ENCODE results near the gene STK4.

Gene STK4

DNA sequence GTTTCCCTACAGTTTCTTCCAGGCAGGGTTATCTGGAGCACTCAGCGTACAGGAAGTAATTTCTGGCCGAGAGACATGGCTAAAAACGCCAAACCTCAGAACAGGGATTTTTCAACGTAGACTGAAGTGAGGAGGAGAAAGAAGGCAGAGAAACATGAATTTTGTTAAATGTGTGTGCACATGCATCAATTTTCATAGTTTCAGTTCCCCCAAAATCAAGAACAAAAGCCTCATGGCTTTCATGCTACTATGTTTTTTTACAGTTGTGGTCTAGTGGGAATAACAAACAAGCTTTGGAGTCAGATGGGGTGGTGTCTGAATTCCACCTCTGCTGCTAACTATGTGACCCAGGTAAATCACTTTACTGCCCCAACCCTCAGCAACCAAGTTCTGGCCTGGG lies 11.0 kb upstream of the STK4 start:
- DNase-seq = no peak

DNA sequence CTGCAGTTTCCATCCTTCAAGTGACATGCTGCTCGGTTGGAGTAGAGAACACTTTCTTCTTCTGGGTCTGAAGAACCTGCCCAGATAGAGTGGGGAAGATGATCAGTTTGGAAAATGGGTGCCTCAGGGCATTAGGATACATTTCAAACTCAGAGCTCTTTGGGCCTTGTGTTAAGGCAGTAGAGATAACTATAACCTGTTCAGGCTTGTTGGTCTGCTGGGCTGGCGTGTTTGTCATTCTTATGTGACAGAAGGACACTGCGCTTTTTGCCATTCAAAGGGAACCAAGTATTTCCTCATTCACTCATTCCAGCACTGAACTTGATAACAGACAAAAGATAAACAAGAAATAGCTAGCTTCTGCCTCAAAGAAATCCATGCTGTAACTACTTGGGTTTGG lies 9.9 kb upstream of the STK4 start:
- DNase-seq = no peak

DNA sequence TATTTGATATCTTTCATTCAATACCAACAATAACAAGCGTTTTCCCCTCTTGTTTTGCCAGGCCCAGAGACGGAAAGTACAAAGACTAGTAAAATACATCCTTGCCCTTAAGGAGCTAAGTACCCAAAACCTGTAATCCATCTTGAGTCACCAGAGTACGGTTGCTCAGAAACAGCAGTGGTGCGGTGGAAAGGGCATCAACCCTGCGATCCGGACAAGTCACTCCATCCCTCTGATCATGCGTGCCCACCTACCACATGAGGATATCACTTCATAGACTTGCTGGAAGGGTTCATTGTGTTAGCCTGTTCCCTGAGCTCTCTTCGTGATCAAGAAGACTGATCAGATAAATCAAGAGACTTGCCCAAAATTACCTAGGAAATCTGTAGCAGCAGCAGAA lies 8.0 kb upstream of the STK4 start:
- no peak for DNase-seq

DNA sequence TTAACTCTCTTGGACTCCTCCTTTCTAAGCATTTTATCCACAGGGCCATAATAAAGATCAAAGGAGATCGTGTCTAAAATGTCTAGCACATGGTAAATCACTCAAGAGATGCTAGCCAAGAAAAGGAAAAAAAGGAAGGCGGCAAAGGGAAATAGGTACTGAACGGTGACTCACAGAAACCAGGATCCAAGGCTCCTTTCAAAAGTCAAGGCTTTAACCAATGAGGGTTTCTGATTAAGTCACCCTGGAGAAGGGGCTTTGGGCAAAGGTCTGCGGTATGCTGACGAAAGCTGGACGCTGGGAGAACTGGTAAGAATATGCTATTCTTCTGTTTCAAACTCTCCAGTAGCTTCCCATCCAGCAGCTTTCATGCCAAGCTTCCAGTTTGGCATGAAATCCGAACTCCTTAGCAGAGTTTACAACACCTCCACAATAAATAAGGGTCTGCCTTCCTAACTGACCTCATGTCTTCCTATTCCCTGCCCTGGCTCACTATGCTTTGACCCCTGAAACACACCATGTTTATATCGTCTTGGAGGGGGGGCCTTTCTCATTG lies 7.2 kb upstream of the STK4 start:
- DNase-seq = no peak

DNA sequence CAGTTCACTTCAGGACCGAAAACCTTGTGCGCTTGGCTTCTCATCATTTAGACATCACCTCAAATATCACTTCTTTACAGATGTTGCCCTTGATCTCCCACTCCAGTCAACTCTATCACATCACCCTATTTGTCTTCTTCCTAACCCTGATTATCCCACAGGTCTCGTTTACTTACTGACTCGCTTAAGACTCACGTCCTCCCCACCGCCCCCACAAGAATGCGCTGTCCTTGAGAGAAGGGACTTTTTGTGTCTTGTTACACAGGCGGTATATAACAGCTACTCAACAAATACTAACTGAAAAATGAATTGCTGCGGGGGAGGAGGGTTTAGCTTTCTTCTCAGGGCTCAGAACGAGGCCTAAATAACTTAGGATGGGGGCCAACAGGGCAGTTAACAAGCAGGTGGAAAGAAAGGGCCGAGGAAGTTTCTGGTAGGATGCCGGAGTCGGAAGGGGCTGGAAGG lies 6.6 kb upstream of the STK4 start:
- peak; percentile 56 for DNase-seq

DNA sequence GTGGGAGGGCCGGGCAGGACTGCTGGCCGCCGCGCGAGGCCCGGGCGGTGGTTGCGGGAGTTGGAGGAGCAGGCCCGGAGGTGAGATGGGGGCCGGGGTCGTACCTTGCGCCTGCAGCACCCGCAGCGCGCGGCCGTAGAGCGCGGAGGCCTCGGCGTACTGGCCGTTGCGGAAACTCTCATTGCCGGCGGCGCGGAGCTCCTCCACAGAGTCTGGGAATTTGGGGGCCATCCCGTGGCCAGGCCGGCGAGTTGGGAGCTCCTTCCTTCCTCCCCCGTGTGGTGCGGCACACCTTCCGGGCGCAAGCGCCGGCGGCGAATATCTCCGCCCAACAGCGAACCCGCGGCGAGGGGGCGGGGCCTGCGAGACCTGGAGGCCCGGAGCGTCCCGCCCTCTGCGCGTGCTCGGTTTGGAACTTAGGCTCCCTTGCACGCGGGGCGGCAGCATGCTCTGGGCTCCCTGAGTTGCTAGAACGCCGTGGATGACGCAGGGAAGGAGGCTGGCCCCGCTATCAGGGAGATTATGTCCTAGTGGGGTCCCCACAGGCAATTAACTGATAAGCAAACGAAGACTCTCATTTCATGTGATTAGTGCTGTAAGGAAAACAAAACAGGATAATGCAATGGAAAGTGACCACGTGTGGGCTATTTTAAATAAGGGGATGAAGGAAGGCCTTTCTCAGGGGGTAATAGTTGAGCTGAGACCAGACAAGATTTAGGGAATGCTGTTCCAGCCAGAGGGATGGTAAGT lies 6.0 kb upstream of the STK4 start, which contains the start of gene TOMM34:
TSS of gene TOMM34 (minus strand) at position 295 of the 750 bp plus-strand sequence. CDS start at position 231, 64 bp downstream.
- peak; percentile 96 for DNase-seq

DNA sequence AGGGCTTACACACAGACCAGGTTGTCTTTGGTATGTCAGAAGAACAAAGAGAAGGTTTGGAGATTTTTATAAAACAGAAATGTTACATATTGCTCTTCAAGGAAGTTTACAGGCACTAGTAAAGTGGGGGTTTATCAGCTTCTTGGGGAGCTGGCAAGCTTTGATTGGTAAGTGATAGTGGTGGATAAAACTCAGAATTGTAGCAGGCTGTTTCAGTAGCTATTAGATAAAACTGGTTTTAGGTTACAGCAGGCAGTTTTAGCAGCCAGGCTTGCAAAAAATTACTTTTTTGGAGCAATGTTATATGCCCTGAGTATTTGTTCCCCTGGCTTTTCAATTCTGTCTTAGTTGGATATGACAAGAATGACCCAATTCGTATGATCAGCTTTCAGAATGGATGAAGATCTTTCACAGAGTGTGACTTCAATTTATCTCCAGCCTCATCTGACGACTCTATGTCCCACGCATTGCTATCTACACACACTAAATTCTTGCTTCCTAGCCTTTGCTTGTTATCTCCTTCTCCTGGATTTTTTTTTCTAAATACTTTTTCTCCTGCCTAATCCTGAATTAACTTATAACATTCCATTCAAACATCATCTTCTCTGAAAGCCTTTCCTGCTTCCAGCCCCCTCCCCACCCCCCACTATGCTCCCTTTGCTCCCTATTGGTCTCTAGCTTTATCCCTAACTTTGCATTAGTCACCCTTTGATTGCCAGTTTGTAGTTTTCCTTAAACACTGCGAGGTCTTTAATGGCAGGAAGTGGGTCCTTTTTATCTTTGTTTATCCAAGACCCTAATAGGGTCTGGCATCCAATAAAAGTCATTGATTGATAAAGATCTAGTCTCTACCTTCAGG lies 5.1 kb upstream of the STK4 start:
- no peak for DNase-seq

DNA sequence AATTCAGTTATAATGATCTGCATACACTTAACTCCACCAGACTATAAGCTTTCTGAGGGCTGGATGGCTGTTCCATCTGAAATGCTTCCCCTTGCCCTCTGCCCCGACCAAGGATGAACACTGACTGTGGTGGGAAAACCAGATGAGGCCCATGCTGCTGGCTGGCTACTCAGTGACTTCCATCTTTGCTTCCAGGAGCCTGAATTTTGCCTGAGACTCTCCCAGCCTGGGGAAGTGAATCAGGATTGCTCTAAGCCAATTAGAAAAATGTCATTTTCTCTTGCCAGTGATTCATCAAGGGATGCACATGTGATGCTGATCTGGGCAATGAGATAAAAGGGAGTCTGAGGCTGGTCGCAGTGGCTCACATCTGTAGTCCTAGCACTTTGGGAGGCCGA lies 4.4 kb upstream of the STK4 start:
- DNase-seq = no peak

DNA sequence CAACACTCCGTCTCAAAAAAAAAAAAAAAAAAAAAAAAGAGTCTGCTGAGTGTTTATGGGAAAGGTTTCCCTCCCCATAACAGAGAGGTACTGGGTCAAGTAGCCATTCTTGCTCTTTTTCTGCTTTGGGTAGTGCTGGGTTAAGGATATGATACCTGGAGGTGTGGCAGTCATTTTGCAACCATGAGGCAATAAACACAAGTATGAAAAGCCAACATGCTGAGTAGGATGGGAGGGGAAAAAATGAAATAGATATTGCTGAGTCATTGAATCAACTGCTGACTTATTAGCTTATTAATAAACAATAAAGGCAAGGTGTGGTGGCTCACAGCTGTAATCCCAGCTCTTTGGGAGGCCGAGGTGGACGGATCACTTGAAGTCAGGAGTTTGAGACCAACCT lies 3.8 kb upstream of the STK4 start:
- no peak for DNase-seq

DNA sequence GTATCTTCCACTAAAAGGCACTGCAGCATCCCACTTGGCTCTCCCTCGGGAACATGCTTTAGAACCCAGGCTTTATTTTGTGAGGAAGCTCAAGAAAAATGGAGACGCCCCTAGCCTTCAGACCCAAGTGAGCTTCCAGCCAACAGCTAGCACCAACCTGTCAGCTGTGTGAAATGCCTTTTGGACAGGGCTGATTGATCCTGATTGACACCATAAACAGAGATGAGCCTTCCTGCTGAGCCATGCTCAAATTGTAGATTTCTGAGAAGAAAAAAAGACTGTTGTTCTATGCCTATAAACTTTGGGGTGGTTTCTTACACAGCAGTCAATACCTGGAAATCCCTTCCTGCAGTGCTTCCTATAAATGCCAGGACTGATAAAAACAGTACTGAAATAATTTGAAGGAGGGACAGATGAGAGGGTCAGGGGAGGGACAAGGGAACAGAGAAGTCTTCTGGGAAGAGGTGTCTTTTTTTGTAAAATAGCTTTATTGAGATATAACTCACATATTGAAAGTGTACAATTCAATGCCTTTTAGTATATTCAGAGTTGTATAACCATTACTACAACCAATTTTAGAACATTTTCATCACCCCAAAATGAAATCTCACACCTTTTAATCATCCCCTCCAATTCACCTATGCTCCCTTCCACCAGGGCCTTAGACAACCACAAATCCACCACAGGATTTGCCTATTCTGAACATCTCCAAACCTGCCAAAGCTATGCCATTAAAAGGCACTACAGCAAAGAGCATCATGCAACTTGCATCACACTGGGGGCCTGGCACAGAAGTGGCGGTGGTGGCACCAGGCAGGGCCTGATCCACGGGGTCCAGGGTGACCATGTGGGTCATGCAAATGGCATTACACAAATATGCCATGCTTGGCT lies 2.7 kb upstream of the STK4 start:
- no peak for DNase-seq

DNA sequence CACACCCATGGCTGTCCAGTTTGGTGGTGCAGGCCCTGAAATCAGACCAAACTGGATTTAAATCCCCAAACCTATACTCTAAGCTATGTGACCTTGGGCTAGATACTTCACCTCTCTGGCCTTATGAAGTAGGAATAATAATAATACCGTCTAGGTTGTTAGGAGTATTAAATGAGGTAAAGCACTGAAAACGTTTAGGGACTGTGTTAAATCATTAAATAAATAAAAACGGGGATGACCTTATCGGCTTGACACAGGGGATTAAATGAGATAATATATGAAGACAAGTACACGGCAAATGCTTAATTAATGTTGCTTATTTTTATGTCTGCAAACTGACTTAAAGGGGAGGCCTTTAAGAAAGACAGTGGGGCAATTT lies 672 bp upstream of the STK4 start:
- no peak for DNase-seq

DNA sequence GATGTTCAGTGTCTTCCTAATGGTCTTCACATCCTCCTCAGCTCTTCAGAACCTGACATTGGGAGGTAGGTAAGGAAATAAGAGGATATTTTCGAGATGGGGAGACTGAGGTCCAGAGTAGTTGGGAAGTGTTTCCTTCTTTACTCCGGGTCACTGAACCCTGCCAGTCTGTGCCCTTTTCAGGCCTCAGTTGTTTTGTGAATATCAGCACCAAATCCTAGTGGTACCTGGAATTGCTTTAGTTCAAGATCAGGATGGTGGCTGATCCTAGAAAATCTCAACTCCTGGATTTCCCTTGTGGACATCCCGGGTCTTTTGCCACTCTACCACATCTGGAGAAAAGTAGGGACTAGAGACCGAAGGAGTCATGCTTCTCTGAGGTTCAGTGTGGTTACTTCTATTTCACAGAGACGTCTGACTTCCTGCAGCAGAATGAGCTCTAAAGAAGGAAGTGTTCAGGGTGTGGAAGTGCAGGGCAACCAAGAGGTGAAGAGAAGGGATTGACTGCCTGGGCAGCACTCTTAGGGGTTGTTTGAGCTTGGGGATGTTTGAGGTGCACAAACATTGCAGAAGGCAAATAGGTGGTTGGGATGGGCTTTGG lies 995 bp downstream of the STK4 start:
- no peak for DNase-seq

DNA sequence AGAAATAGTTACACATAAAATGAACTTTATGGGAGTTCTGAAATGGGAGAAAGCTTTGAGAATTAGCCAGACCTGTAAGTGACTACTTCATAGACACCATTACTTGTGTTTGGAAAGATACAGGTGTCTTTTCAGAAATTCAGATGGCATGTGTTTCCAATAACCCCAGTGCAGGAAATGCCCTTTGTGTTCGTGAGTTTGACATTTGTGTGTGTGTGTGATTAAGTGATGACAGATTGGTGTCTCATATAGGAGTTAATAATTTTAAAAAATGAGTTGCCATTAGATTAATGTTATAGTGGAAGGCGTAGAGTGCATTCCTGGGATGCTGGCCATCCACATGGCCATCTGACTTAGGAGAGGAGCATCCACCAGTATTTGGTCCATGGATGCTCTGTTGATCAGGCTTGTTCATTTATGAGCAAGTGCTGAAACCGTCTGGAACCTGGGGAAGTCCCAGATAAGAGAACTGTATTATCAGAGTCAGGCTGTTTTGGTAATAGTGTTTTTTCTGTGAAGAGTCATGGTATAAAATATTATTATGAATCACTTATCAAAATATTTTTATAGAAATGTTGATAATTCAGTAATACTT lies 3.1 kb downstream of the STK4 start:
- DNase-seq = no peak

DNA sequence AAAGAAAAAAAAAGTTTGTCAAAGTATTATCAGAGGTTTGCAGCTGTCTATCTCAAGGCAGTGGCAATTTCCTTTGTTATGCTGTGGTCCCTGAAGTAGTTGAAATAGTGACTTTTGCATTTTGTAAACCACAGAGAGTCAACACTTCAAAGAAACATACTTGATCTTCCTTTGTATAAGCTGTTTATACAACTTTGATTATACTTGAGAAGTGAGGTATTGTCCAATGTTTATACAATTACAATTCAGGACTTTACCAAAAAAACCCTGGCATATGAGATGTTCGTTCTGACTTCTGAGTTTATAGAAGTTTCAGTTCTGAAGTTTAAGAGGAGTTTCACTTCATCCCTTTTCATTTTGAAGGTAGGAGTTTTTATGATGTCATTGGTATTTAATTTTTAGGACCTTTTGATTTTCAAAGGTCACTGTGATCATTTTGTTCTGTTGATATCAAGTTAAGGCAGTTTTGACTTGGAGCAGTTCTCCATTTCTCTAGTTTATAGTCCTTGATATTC lies 4.0 kb downstream of the STK4 start:
- no peak for DNase-seq

DNA sequence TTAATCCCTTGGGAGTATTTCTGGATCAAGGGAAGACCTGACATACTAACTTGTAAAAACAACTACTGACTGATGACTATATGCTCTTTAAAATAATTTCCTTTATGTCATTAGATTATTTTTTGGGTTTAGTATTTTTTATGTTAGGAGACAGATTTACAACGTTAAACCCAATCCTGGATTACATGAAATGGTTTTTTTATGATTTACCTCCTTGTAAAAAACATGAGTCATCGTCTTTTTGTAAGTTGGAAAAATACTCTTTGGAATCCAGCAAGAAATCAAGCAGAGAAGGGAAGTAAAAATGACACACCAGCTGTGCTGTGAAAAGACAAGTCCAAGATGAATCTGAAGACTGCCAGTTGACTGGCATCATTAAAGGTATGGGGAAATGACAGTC lies 6.7 kb downstream of the STK4 start:
- no peak for DNase-seq

DNA sequence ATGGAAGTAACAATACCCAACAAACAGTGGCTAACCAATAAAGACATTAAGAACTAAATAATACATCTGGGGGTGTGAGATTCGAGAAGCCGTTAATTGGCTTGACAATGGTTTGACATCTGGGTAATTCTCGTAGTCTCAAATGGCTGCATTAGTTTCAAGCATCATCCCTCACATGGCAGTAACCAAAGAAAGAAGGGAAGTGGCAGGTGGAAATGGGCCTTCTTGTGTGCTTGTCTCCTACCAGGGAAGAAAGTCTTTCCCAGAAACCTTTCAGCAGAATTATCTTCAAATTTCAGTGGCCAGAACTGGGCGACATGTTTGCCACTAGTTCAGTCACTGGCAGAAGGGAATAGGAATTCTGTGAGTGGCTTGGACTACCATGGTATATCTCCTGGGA lies 10.4 kb downstream of the STK4 start:
- DNase-seq = no peak

DNA sequence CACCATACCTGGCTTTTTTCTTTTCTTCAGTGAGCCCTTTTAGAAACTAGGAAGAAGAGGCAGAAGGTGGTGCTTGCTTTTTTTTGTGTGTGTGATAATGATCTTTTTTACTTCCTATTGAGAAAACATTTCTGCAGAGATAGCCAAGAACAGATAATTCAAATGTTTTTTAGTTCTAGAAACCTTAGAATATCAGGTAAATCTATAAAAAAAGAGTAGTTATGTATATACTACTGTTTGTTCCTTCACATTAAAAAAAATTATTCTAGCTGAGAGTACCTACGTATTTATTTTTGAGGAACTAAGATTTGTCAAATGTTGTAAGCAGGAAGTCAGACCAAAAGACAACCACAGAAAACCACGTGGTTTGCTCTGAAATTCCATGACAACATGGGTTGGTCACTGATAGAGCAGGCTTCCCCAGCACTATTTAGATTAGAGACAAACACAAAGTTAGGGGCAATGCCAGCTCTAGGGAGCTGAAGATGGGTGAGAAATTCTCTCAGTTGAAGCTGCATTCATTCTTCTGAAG lies 12.8 kb downstream of the STK4 start:
- no peak for DNase-seq

DNA sequence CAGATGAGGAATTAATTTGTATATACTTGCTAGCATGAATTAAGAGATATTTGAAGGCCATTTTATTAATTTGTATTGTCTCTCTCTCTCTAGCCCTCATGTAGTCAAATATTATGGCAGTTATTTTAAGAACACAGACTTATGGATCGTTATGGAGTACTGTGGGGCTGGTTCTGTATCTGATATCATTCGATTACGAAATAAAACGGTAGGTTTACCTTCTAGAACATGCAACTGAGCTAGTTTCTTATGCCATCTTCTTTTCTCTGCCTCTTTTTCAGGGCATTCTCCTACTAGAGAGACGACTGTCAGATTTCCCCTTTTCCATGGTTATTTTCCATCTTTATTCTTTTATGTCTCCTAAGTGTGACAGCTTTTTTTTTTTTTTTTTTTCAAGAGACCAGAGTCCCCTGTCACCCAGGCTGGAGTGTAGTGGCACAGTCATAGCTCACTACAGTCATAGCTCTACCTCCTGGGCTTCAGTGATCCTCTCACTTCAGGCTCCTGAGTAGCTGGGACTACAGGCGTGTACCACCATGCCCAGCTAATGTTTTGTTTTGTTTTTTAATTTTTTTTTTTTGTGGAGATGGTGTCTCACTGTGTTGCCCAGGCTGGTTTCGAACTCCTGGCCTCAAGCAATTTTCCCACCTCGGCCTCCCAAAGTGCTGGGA lies 15.6 kb downstream of the STK4 start:
- DNase-seq = no peak

DNA sequence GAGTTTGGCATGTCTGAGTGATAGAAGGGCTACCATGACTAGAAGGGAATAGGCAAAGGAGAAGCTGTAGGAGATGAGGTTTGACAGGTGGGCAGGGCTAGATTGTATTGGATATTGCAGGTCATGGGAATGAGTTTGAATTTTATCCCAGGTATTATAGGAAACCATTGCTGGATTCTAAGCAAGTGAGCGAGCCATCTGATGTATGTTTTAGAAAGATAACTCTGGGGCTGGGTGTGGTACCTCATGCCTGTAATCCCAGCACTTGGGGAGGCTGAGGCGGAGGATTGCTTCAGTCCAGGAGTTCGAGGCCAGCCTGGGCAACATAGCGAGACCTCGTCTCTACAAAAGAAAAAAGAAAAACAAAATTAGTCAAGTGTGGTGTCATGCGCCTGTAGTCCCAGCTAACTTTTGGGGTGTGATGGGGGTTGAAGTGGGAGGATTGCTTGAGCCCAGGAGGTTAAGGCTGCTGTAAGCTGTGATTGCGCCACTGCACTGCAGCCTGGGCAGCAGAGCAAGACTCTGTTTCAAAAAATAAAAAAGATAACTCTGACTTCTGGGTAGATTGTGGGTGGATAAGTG lies 16.9 kb downstream of the STK4 start:
- DNase-seq = no peak

DNA sequence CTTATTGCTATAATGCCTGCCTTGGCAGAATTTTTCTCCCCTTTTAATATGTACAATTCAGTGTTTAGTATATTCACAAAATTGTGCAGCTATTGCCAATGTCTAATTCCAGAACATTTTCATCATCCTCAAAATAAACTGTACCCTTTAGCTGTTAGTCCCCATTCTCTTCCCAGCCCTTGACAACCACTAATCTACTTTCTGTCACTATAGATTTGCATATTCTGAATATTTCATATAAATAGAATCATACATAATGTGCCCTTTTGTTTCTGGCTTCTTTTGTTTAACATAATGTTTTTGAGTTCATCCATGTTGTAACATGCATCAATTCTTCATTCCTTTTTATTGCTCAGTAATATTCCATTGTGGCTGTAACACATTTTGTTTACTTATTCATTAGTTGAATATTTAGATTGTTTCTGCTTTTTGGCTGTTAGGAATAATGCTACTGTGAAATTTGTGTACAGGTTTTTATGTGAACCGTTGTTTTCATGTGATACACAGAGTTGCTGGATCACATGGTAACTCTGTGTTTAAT lies 22.4 kb downstream of the STK4 start:
- no peak for DNase-seq
